Stimulated activated CD8-positive, alpha-beta memory T cell treated with anti-CD3 and anti-CD28 coated beads, Interleukin-4, amount 100 ng/mL, for 48 hours (primary cell): Measurements from ENCODE around the gene MAP3K13.
"Not testable (repeated sequence)": the region's sequence is repeated elsewhere in the genome, so short reads cannot be mapped to it uniquely, and the experiment has no call there.

Experiments
- DNase-seq: peaks from one replicate; pipeline ENCODE4 v3.0.0-alpha.2; 2020

Gene MAP3K13

DNA sequence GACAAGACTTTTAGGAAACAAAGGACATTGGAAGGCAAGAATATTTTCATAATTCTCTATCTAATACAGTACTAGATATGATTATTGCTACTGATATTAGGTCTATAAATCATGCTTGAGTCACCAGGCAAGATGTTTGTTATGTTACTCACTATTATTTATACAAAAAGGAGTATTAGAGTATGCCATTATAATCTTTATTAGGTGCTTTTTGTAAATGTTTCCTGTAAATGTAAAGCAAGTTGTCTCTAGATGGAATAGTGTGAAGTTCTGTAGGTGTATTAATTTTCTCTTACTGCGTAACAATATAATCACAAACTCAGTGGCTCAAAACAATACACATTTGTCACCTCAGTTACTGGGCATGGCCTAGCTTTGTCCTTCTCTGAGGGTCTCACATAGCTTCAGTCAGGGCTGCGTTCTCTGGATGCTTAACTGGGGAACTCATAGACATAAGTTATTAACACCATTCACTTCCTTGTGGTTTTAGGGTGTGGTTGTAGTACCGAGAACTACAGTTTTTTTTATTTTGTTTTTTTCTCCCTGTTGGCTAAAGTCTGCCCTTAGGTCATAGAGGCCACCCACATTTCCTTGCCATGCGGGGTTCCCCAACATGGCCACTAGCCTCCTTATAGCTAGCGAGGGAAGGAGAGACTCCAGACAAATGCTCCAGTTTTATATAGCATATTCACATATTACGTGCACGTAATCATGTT lies 20.3 kb upstream of the MAP3K13 start:
- no peak for DNase-seq

GRCh38 chr3:185347399-185347798 lies 15.5 kb upstream of the MAP3K13 start:
- DNase-seq, result no peak

GRCh38 chr3:185350841-185351240 lies 12.1 kb upstream of the MAP3K13 start:
- DNase-seq, result no peak

- DNase-seq, result no peak
Measured at GRCh38 chr3:185351396-185351795, 11.5 kb upstream of the MAP3K13 start.

GRCh38 chr3:185353225-185353624 lies 9.7 kb upstream of the MAP3K13 start:
- no peak for DNase-seq

DNA sequence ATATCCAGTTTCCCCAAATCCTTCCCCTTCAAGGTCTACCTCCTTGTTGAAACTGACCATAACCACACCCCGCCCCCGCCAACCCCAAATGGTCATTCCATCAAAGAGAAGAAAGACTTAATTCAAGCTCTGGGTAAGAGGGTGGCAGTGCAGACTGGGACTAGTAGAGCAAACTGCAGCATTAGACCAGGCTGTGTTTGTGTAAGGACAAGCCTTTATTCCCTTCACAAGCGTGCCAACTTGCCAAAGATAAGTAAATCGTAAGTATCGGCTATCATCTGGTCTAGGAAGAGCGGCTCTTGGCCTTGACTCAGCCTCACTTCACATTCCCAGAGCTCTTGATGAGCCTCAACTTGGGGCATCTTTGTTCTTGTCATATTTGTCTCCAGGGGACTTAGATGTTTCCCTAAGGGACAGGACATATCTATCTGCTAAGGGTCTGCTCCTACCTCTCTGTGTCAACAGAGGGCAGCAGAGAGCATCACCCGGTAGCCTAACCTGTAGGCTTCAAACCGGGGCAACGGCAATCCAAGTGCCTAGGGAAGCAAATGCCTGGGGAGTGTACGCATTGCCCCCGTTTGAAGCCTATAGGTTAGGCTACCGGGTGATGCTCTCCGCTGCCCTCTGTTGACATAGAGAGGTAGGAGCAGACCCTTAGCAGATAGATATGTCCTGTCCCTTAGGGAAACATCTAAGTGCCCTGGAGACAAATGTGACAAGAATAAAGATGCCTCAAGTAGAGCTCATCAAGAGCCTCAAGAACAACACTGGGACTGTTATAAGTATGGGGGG lies 8.9 kb upstream of the MAP3K13 start:
- peak; percentile 84 for DNase-seq

- no peak for DNase-seq
Measured at GRCh38 chr3:185356499-185356898, 6.4 kb upstream of the MAP3K13 start.

DNA sequence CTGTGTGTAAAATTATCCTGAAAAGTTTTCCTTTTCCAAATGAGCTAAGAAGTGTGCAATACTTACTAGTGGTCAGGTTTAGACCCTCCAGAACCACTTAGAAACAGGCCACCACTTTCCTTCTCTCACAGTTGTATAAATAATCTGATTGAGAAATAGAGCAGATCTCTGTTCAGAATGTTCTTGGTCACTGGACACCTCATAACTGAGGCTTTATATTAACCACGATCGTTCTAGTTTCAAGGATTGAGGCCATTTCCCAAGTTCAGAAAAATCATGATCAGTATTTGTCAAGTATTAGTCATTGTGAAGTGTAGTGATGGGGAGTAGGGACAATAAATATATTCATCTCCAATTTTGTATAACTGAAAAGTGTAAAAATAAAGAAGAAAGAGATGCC lies 1.0 kb upstream of the MAP3K13 start:
- no peak for DNase-seq

DNA sequence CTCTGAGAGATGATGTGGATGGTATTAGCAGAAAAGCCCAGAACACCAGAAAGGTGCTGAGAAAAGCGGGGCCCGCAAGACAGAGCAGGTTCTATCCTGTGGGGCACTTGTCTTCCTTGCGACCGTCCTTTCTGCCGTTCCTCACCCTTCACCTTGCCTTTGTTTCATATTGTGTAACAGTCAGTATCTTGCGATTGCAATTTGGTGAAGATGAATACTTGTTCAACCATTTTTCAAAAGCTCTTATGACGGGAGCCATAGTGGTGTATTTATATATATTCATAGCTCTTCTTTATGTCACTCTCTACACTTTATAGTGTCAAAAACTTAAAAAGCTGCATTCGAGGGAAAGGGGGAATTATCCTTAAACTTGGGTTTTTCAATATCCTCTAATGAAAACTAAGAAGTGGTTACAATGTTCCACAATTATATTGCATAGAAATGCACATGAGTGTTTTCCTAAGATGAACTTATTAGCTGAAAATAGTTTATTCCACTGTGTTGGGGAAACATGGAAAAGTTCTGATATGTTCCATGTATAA lies 797 bp downstream of the MAP3K13 start:
- DNase-seq, result peak; percentile 26

DNA sequence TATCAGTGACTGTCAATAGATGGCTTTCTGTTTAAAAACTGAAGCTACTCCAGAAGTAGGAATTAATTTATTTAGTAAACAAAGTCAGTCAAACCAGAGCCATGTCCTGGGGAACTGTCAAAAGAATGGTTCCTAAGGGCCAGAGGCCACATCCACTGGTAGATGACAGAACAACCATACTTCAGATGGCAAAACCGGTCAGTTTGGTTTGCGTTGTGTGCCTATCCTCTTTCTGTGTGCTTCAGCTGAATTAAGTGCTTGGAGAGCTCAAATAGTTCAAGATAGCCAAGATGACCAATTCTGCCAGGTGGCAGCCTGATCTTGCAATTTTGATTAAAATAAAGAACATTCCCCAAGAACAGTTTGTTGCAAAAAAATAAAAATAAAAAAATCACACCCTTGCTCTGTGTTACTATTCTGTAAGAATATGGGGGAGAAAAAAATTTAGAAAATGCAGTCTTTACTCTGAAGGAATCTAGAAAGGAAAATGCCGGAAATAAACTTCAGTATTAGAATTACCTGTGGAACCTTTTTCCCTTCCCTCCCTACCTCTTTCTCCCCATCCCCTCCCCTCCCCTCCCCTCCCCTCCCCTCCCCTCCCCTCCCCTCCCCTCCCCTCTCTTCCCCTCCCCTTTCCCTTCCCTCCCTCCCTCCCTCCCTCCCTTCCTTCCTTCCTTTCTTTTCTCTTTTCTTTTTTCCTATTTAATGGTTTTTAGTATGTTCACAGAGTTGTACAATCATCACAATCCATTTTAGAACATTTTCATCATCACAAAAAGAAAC lies 2.5 kb downstream of the MAP3K13 start:
- DNase-seq, result no peak

DNA sequence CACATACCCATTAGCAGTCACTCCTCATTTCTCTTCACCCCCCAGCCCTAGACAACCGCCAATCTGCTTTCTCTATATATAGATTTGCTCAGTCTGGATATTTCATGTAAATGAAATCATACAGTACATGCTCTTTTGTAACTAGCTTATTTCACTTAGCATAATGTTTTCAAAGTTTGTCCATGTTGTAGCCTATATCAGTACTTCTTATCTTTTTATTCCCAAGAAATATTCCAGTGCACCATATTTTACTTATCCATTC lies 3.1 kb downstream of the MAP3K13 start:
- no peak for DNase-seq

DNA sequence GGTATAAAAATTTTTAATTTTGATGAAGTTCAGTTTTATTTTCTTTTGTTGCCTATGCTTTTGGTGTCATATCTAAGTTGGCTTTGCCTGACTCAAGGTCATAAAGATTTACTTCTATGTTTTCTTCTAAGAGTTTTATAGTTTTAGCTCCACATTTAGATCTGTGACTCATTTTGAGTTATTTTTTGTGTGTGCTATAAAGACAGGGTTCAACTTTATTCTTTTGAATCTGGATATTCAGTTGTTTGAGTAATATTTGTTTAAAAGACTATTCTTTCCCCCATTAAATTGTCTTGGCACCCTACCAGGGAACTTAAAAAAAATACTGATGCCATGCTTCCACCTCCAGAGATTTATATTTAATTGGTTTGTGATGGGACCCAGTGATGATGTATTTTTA lies 4.0 kb downstream of the MAP3K13 start:
- DNase-seq, result no peak

- DNase-seq, result not testable (repeated sequence)
Measured at GRCh38 chr3:185370349-185370748, 7.4 kb downstream of the MAP3K13 start.

DNA sequence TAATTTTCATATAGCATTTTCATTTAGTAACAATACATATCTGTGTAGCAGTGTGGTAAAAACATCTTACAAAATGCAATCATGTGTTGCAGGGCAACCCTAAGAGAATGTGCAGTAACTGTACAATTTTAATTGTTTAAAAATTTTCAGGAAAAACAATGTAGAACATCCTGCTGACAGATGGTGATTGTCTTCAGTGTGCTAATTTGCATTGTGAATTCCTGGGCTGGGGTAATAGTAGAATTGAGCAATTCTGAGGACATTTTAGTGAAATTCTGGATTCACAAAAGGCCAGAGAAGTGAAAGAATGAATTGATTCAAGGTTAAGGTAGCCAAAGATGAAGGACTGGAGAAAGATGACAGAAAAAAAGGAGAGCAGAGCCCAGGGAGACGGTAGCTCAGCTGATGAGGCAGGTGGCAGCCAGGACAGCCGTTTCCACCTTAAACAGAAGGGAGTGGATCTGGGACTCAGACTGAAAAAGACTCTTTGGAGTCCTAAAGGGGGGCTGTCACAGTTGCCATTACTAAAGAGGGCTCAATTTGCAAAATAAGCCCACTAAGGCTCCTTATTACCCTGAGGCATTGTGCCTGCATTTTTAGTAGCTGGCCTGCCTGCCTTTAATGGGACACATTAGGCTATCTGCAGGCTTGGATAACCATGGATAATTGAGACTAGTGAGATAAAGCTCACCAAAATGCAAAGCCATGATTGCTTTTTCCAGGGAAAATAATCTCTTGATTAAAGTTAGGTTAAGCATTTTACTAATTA lies 8.6 kb downstream of the MAP3K13 start:
- DNase-seq, result no peak

DNA sequence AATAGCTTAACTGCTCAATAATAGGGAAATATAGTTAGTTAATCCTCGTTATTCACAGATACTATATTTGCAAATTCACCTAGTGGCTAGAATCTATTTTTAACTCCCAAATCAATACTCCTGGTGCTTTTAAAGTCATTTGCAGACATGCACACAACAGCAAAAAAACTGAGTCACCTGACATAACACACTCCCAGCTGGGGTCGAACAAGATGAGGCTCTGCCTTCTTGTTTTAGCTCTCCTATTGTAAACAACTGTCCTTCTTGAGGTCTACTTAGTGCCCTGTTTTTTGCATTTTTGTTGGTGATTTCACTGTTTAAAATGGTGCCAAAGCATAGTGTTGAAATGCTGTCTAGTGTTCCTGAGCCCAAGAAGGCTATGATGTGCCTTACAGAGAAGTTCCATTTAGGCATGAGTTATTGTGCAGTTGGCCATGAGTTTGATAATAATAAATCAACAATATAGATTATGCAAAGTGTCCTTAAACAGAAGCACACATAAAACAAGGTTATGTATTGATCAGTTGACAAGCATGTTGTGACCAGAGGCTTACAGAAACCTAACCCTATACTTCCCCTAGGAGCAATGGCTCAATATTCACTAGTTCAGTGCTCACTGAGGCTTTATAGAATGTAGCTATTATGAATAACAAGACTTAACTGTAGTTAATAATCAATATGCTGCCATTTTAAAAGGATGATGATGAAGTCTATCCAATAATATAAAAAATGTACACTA lies 18.6 kb downstream of the MAP3K13 start:
- no peak for DNase-seq

GRCh38 chr3:185382154-185382553 lies 19.2 kb downstream of the MAP3K13 start:
- no peak for DNase-seq

- DNase-seq, result not testable (repeated sequence)
Measured at GRCh38 chr3:185386515-185386914, 23.6 kb downstream of the MAP3K13 start.

DNA sequence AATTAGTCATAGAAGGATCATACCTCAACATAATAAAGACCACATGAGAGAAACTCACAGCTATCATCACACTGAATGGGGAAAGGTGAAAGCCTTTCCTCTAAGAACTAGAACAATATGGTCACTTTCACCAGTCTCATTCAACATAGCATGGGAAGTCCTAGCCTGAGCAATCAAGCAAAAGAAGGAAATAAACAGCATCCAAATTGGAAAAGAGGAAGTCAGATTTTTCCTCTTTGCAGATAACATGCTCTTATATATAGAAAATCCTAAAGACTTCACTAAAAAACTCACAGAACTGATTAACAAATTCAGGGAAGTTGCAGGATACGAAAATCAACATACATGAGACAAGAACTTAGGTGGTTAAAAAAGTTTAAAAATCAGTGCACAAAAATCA lies 24.7 kb downstream of the MAP3K13 start:
- no peak for DNase-seq

GRCh38 chr3:185393055-185393454 lies 30.1 kb downstream of the MAP3K13 start:
- DNase-seq, result no peak

DNA sequence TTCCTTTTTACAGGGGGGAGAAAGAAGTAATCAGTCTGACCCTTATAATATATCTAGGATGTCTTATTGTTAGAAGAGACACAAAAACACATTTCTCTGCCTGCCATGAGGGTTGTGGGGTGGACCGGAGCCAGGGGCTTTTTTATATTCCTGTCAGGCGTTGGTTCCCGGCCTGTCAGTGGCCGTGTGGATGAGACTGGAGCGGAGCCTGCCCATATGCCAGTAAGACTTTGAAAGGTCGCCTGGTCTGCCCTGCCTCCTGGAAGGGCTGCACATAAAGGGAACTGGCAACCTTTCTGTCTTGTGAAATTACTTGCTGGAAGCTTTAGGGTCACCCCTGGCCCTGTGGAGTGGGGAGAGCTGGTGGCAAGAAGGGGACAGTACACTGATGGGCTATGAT lies 34.7 kb downstream of the MAP3K13 start:
- no peak for DNase-seq

DNA sequence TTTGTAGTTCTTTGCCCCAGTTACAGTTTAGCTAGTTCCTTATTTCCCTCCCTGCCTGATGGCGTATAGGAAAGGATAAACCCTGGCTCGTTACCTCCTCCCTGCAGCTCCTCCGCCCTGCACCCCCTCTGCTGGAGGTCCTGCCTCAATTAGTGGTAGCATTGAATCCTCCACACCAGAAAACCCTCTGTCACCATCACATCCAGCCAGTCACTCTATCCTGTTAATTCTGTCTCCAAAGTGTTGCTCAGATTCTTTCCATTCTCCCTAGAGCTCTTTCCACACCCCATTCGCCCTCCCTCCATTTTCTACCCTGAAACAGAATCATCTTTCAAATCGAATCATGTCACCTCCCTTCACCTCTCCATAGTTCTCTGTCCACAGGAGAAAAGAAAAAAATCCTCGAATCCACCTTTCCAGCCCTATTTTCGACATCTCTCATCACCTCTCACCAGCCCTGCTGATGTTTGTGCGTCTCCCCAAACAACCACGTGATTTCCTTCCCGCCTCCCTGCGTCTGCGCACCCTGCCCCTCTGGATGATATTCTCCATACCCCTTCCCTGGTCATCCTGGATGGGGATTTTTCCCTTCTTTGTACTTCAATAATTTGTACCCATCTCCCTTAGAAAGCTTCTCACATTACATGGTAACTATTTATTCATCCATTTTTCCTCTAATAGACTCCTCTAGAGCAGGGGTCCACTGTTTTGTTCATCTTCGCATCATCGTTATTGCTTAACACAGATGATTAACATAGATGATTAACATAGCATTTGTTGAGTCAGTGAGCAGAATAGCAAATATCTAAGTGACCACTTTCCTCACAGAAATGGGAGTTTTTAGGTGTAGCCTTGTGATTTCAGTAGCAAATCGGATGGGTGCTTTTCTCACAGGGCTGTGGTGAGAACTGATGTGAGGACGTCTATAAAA lies 37.1 kb downstream of the MAP3K13 start:
- no peak for DNase-seq
